ENCODE data around the gene BORA.
"Not testable (repeated sequence)": the region's sequence is repeated elsewhere in the genome, so short reads cannot be mapped to it uniquely, and the experiment has no call there.

BORA gene

GRCh38 chr13:72727417-72728289 lies at the start of gene BORA, which contains the start of gene MZT1:
Gene BORA (plus strand): TSS chr13:72727923. CDS start chr13:72728941, 1,018 bp downstream.
Gene MZT1 (minus strand): TSS chr13:72727629. CDS start chr13:72727602, 27 bp downstream.
- DNase-seq (peak; percentile 92), ATAC-seq (peak; percentile 96)

- DNase-seq (no peak), ATAC-seq (no peak)
Observed at GRCh38 chr13:72678312-72678711, 49.4 kb upstream of the BORA start.

GRCh38 chr13:72680353-72680752 lies 47.4 kb upstream of the BORA start:
- ATAC-seq (no peak), DNase-seq (no peak)

GRCh38 chr13:72686766-72687165 lies 41.0 kb upstream of the BORA start:
- ATAC-seq, result no peak
- no peak for DNase-seq

GRCh38 chr13:72689181-72689696 lies 38.5 kb upstream of the BORA start:
- no peak for ATAC-seq
- no peak for DNase-seq

GRCh38 chr13:72692884-72693514 lies 34.7 kb upstream of the BORA start:
- ATAC-seq, result no peak

GRCh38 chr13:72693832-72694231 lies 33.9 kb upstream of the BORA start:
- no peak for ATAC-seq
- no peak for DNase-seq

More at GRCh38 chr13:72692884-72693514, 34.7 kb upstream of the BORA start:
- no peak for DNase-seq

- ATAC-seq (no peak), DNase-seq (no peak)
Observed at GRCh38 chr13:72694314-72694713, 33.4 kb upstream of the BORA start.

GRCh38 chr13:72696579-72696978 lies 31.1 kb upstream of the BORA start:
- no peak for DNase-seq
- ATAC-seq, result no peak

- ATAC-seq (no peak), DNase-seq (no peak)
Observed at GRCh38 chr13:72698164-72698563, 29.6 kb upstream of the BORA start.

GRCh38 chr13:72700509-72700908 lies 27.2 kb upstream of the BORA start:
- DNase-seq (no peak), ATAC-seq (no peak)

GRCh38 chr13:72716776-72717175 lies 10.9 kb upstream of the BORA start:
- no peak for ATAC-seq

GRCh38 chr13:72726185-72726584 lies 1.5 kb upstream of the BORA start:
- not testable (repeated sequence) for ATAC-seq

More at GRCh38 chr13:72716776-72717175, 10.9 kb upstream of the BORA start:
- DNase-seq, result no peak

GRCh38 chr13:72726726-72727416 lies 852 bp upstream of the BORA start:
- ATAC-seq, result peak; percentile 20
- peak; percentile 60 for DNase-seq

More at GRCh38 chr13:72726185-72726584, 1.5 kb upstream of the BORA start:
- not testable (repeated sequence) for DNase-seq

GRCh38 chr13:72728290-72728605 lies 525 bp downstream of the BORA start:
- no peak for DNase-seq
- no peak for ATAC-seq

GRCh38 chr13:72737033-72737432 lies 9.3 kb downstream of the BORA start:
- no peak for ATAC-seq

GRCh38 chr13:72740015-72740414 lies 12.3 kb downstream of the BORA start:
- no peak for ATAC-seq
- no peak for DNase-seq

More at GRCh38 chr13:72737033-72737432, 9.3 kb downstream of the BORA start:
- no peak for DNase-seq

- DNase-seq, result no peak
Observed at GRCh38 chr13:72745260-72745659, 17.5 kb downstream of the BORA start.

GRCh38 chr13:72751220-72751619 lies 23.5 kb downstream of the BORA start:
- no peak for DNase-seq
- ATAC-seq, result no peak

More at GRCh38 chr13:72745260-72745659, 17.5 kb downstream of the BORA start:
- ATAC-seq, result peak; percentile 55

GRCh38 chr13:72754111-72754510 lies 26.4 kb downstream of the BORA start:
- DNase-seq, result no peak
- no peak for ATAC-seq

GRCh38 chr13:72757792-72758535 lies 30.2 kb downstream of the BORA start:
- no peak for ATAC-seq

GRCh38 chr13:72760189-72760588 lies 32.5 kb downstream of the BORA start:
- no peak for DNase-seq
- no peak for ATAC-seq

More at GRCh38 chr13:72757792-72758535, 30.2 kb downstream of the BORA start:
- no peak for DNase-seq
